HEK293 (cell line): ENCODE data around the gene GMIP.

Source experiments
- CTCF ChIA-PET: fragments of 350-600 bp; formaldehyde crosslinking; extraction: SDS; loops from one replicate; lab custom pipeline; 2021; ENCODE audit warnings: antibody characterized with exemption; lab: Yijun Ruan, JAX
- POLR2A ChIA-PET: fragments of 300-600 bp; formaldehyde crosslinking; extraction: SDS; loops from one replicate; lab custom pipeline; 2020; ENCODE audit warnings: antibody characterized with exemption, inconsistent platforms; lab: Yijun Ruan, JAX
- H3K27ac ChIP-seq: fragments of 200-500 bp; sonication (Bioruptor generic); 2 replicates; pipeline ENCODE4 v1.5.1; 2014; ENCODE audit warnings: low read depth, low read length, control low read depth, inconsistent platforms; ENCODE audit errors: extremely low read depth
- H3K36me3 ChIP-seq, 2 experiments: fragments of 200-500 bp in 1 of 2; sonication (Bioruptor generic) in 1 of 2; 1 replicate in 1 of 2; 2 replicates in 1 of 2; pipeline ENCODE4 v1.5.1; 2014 to 2017; ENCODE audit warnings: inconsistent platforms in 2 of 2, low read length in 2 of 2; ENCODE audit not compliant: control insufficient read depth in 2 of 2, insufficient read depth in 1 of 2
- H3K4me1 ChIP-seq: fragments of 200-500 bp; sonication (Bioruptor generic); 2 replicates; pipeline ENCODE4 v1.5.1; 2014; ENCODE audit warnings: mild to moderate bottlenecking, low read length, inconsistent platforms; ENCODE audit not compliant: control insufficient read depth, insufficient read depth
- H3K4me3 ChIP-seq: 2 replicates; pipeline ENCODE4 v1.5.1; 2011; ENCODE audit warnings: low read depth, mild to moderate bottlenecking, control low read depth, low read length, moderate library complexity
- H3K9me3 ChIP-seq: fragments of 200-500 bp; sonication (Bioruptor generic); 2 replicates; pipeline ENCODE4 v1.5.1; 2014; ENCODE audit warnings: low read depth, low read length, inconsistent platforms; ENCODE audit not compliant: control insufficient read depth, insufficient read depth
- BCL11B ChIP-seq: fragments of 450-650 bp; formaldehyde crosslinking; IDR thresholded peaks from 2 replicates; pipeline ENCODE4 v1.5.1; 2016; ENCODE audit warnings: low read depth, missing biosample characterization, missing genetic modification characterization
- GFI1B ChIP-seq: fragments of 450-650 bp; formaldehyde crosslinking; IDR thresholded peaks from 2 replicates; pipeline ENCODE4 v1.5.1; 2016; ENCODE audit warnings: missing biosample characterization, missing genetic modification characterization
- HOXA7 ChIP-seq: sonication (generic); formaldehyde crosslinking; IDR thresholded peaks from 2 replicates; pipeline ENCODE4 v1.8.1; 2022; ENCODE audit warnings: missing genetic modification reagents, borderline replicate concordance
- HOXC10 ChIP-seq: sonication (generic); formaldehyde crosslinking; IDR thresholded peaks from 2 replicates; pipeline ENCODE4 v1.8.1; 2023; ENCODE audit warnings: mild to moderate bottlenecking, missing genetic modification reagents
- KLF16 ChIP-seq: fragments of 450-650 bp; formaldehyde crosslinking; IDR thresholded peaks from 2 replicates; pipeline ENCODE4 v1.5.1; 2017; ENCODE audit warnings: missing biosample characterization, missing genetic modification characterization
- MYNN ChIP-seq: fragments of 450-650 bp; formaldehyde crosslinking; IDR thresholded peaks from 2 replicates; pipeline ENCODE4 v1.5.1; 2016; ENCODE audit warnings: missing biosample characterization, missing genetic modification characterization, borderline replicate concordance
- RBAK ChIP-seq: fragments of 450-650 bp; formaldehyde crosslinking; IDR thresholded peaks from 2 replicates; pipeline ENCODE4 v1.5.1; 2016; ENCODE audit warnings: missing biosample characterization, missing genetic modification characterization
- SALL2 ChIP-seq: fragments of 450-650 bp; formaldehyde crosslinking; IDR thresholded peaks from 2 replicates; pipeline ENCODE4 v1.5.0; 2017; ENCODE audit warnings: missing biosample characterization, mild to moderate bottlenecking, missing genetic modification characterization, borderline replicate concordance
- ZFHX2 ChIP-seq: fragments of 450-650 bp; formaldehyde crosslinking; conservative IDR thresholded peaks from 2 replicates; pipeline ENCODE4 v1.5.1; 2016; ENCODE audit warnings: missing biosample characterization, missing genetic modification characterization
- ZFP37 ChIP-seq: fragments of 450-650 bp; formaldehyde crosslinking; IDR thresholded peaks from 2 replicates; pipeline ENCODE4 v1.5.1; 2016; ENCODE audit warnings: missing biosample characterization, missing genetic modification characterization
- ZNF140 ChIP-seq: fragments of 450-650 bp; formaldehyde crosslinking; IDR thresholded peaks from 2 replicates; pipeline ENCODE4 v1.5.1; 2016; ENCODE audit warnings: missing biosample characterization, missing genetic modification characterization
- ZNF146 ChIP-seq: fragments of 450-650 bp; formaldehyde crosslinking; IDR thresholded peaks from 2 replicates; pipeline ENCODE4 v1.5.1; 2016; ENCODE audit warnings: missing biosample characterization, missing genetic modification characterization
- ZNF157 ChIP-seq: fragments of 450-650 bp; formaldehyde crosslinking; IDR thresholded peaks from 2 replicates; pipeline ENCODE4 v1.5.1; 2016; ENCODE audit warnings: missing biosample characterization, missing genetic modification characterization
- ZNF221 ChIP-seq: fragments of 450-650 bp; formaldehyde crosslinking; IDR thresholded peaks from 2 replicates; pipeline ENCODE4 v1.5.1; 2017; ENCODE audit warnings: missing biosample characterization, missing genetic modification characterization, borderline replicate concordance
- ZNF26 ChIP-seq: fragments of 450-650 bp; formaldehyde crosslinking; IDR thresholded peaks from 2 replicates; pipeline ENCODE4 v1.5.1; 2016; ENCODE audit warnings: missing biosample characterization, missing genetic modification characterization
- ZNF292 ChIP-seq: fragments of 450-650 bp; formaldehyde crosslinking; IDR thresholded peaks from 2 replicates; pipeline ENCODE4 v1.5.1; 2016; ENCODE audit warnings: low read depth, missing biosample characterization, missing genetic modification characterization, borderline replicate concordance
- ZNF324 ChIP-seq: fragments of 450-650 bp; formaldehyde crosslinking; IDR thresholded peaks from 2 replicates; pipeline ENCODE4 v1.5.1; 2016; ENCODE audit warnings: missing biosample characterization, missing genetic modification characterization
- ZNF518A ChIP-seq: fragments of 450-650 bp; formaldehyde crosslinking; conservative IDR thresholded peaks from 2 replicates; pipeline ENCODE4 v1.5.1; 2016; ENCODE audit warnings: low read depth, missing biosample characterization, missing genetic modification characterization
- ZNF610 ChIP-seq: fragments of 450-650 bp; formaldehyde crosslinking; IDR thresholded peaks from 2 replicates; pipeline ENCODE4 v1.5.1; 2016; ENCODE audit warnings: missing biosample characterization, missing genetic modification characterization, borderline replicate concordance
- ZNF623 ChIP-seq: fragments of 450-650 bp; formaldehyde crosslinking; IDR thresholded peaks from 2 replicates; pipeline ENCODE4 v1.5.1; 2016; ENCODE audit warnings: missing biosample characterization, missing genetic modification characterization
- ZNF624 ChIP-seq: fragments of 450-650 bp; formaldehyde crosslinking; IDR thresholded peaks from 2 replicates; pipeline ENCODE4 v1.5.1; 2017; ENCODE audit warnings: missing biosample characterization, missing genetic modification characterization
- ZNF626 ChIP-seq: fragments of 450-650 bp; sonication (Bioruptor Pico); formaldehyde crosslinking; IDR thresholded peaks from 2 replicates; pipeline ENCODE4 v1.5.1; 2018; ENCODE audit warnings: missing biosample characterization, missing genetic modification characterization, inconsistent platforms
- ZNF664 ChIP-seq: fragments of 450-650 bp; formaldehyde crosslinking; IDR thresholded peaks from 2 replicates; pipeline ENCODE4 v1.5.1; 2016; ENCODE audit warnings: missing biosample characterization, missing genetic modification characterization
- ZNF670 ChIP-seq: fragments of 450-650 bp; formaldehyde crosslinking; IDR thresholded peaks from 2 replicates; pipeline ENCODE4 v1.5.1; 2016; ENCODE audit warnings: missing biosample characterization, missing genetic modification characterization, low read depth
- ZNF785 ChIP-seq: fragments of 450-650 bp; formaldehyde crosslinking; IDR thresholded peaks from 2 replicates; pipeline ENCODE4 v1.5.1; 2016; ENCODE audit warnings: missing biosample characterization, missing genetic modification characterization
- ZNF830 ChIP-seq: fragments of 450-650 bp; IDR thresholded peaks from 2 replicates; pipeline ENCODE4 v1.5.0; 2018; ENCODE audit warnings: missing biosample characterization, missing genetic modification characterization, low read depth, mild to moderate bottlenecking, moderate library complexity
- ZSCAN5A ChIP-seq: fragments of 450-650 bp; formaldehyde crosslinking; IDR thresholded peaks from 2 replicates; pipeline ENCODE4 v1.5.1; 2016; ENCODE audit warnings: missing biosample characterization, missing genetic modification characterization

Gene GMIP

GRCh38 chr19:19657397-19657783 is 13.9 kb upstream of the GMIP start:
- ChIA-PET POLR2A (no interaction called here), CTCF (no interaction called here)
- peaks cover 23 to 89% of the 10 kb centered on the region in 2 experiments; a peak in 2 of 3 replicates for H3K36me3 ChIP-seq
- H3K27ac ChIP-seq: no peak overlapping the region
- H3K4me3 ChIP-seq: no peak overlapping the region
- TF ChIP-seq ZNF221 (tag by site-specific recombination) (no peak), ZNF292 (tag by site-specific recombination) (no peak), ZNF626 (tag by site-specific recombination) (no peak), ZFP37 (tag by site-specific recombination) (no peak), ZNF518A (tag by site-specific recombination) (no peak), HOXC10 (CRISPR knock-in tag) (no peak), ZFHX2 (peak; percentile 45), ZNF324 (tag by site-specific recombination) (no peak)
- no peaks in the 10 kb centered on the region for H3K9me3 ChIP-seq
- peaks cover 3% of the 10 kb centered on the region; the same call in 1 of the 2 replicates for H3K4me1 ChIP-seq

- ChIA-PET POLR2A (no interaction called here), CTCF (no interaction called here)
- TF ChIP-seq ZFHX2 (no peak), BCL11B (tag by site-specific recombination) (no peak), MYNN (tag by site-specific recombination) (no peak), ZNF157 (tag by site-specific recombination) (no peak), ZNF146 (tag by site-specific recombination) (no peak), ZNF670 (tag by site-specific recombination) (no peak), SALL2 (no peak), ZNF140 (no peak), ZNF785 (no peak), ZNF623 (no peak), HOXA7 (CRISPR knock-in tag) (no peak), ZNF610 (tag by site-specific recombination) (no peak), ZNF830 (no peak), KLF16 (no peak), RBAK (tag by site-specific recombination) (no peak), ZSCAN5A (tag by site-specific recombination) (no peak), ZNF664 (tag by site-specific recombination) (no peak), ZNF624 (tag by site-specific recombination) (no peak), ZNF26 (tag by site-specific recombination) (no peak), GFI1B (tag by site-specific recombination) (no peak)
- Histone ChIP-seq H3K36me3 (peaks cover 23 to 89% of the 10 kb centered on the region in 2 experiments), H3K9me3 (no peaks in the 10 kb centered on the region), H3K4me3 (no peak overlapping the region), H3K27ac (no peak overlapping the region), H3K4me1 (no peaks in the 10 kb centered on the region)
Observed at GRCh38 chr19:19656451-19657396, 13.3 kb upstream of the GMIP start.
